Measurements from ENCODE around the gene KCNN1.
A peak's percentile ranks its signal among the peaks of the same experiment; 100 is the strongest.
"Not testable (repeated sequence)": the region's sequence is repeated elsewhere in the genome, so short reads cannot be mapped to it uniquely, and the experiment has no call there.

Gene KCNN1

GRCh38 chr19:17966550-17967256 is at the start of gene KCNN1:
Gene KCNN1, plus strand, starts transcription at chr19:17967107. Its CDS starts 6,782 bp downstream, at chr19:17973889.
- DNase-seq = no peak

GRCh38 chr19:17918151-17918550 is 48.8 kb upstream of the KCNN1 start:
- DNase-seq = not testable (repeated sequence)

GRCh38 chr19:17919122-17919521 is 47.8 kb upstream of the KCNN1 start:
- DNase-seq = not testable (repeated sequence)

GRCh38 chr19:17920527-17920926 is 46.4 kb upstream of the KCNN1 start:
- DNase-seq = no peak

GRCh38 chr19:17922138-17922537 is 44.8 kb upstream of the KCNN1 start:
- DNase-seq = no peak

GRCh38 chr19:17926044-17926443 is 40.9 kb upstream of the KCNN1 start:
- no peak for DNase-seq

- DNase-seq = no peak
Observed at GRCh38 chr19:17929056-17929455, 37.9 kb upstream of the KCNN1 start.

GRCh38 chr19:17931532-17932191 is 35.2 kb upstream of the KCNN1 start:
- DNase-seq = no peak

GRCh38 chr19:17932485-17933338 is 34.2 kb upstream of the KCNN1 start, which contains the start of gene CCDC124:
Gene CCDC124, plus strand, starts transcription at chr19:17933015. Its CDS starts 3,406 bp downstream, at chr19:17936421.
- peak; percentile 94 for DNase-seq

- no peak for DNase-seq
Observed at GRCh38 chr19:17933414-17934129, 33.3 kb upstream of the KCNN1 start.

- DNase-seq = no peak
Observed at GRCh38 chr19:17936379-17936778, 30.5 kb upstream of the KCNN1 start.

GRCh38 chr19:17937371-17937900 is 29.5 kb upstream of the KCNN1 start:
- DNase-seq = no peak

- DNase-seq = peak; percentile 80
Observed at GRCh38 chr19:17938092-17938845, 28.6 kb upstream of the KCNN1 start.

GRCh38 chr19:17942181-17942580 is 24.7 kb upstream of the KCNN1 start:
- DNase-seq = no peak

- peak; percentile 88 for DNase-seq
Observed at GRCh38 chr19:17942582-17943273, 24.2 kb upstream of the KCNN1 start.

GRCh38 chr19:17943274-17944221 is 23.4 kb upstream of the KCNN1 start:
- no peak for DNase-seq

GRCh38 chr19:17944301-17944700 is 22.6 kb upstream of the KCNN1 start:
- no peak for DNase-seq

GRCh38 chr19:17946965-17947784 is 19.7 kb upstream of the KCNN1 start:
- no peak for DNase-seq

Data from hematopoietic multipotent progenitor cell treated with erythropoietin and hydrocortisone succinate and interleukin-3 and kit ligand, for 8 days (in vitro differentiated cells).